Measurements from ENCODE around the gene BRD8.
A peak's percentile ranks its signal among the peaks of the same experiment; 100 is the strongest.

The BRD8 gene

GRCh38 chr5:138141734-138142133 lies 36.7 kb downstream of the BRD8 start:
- DNase-seq (ENCODE audit: low read depth), result no peak
- no peak for TF ChIP-seq CTCF (IDR thresholded peaks at IDR 0.05; ENCODE audit: low read depth, low read length, missing control alignments)
- H3K4me3 ChIP-seq (ENCODE audit: low read depth, low read length), result no peak overlapping the region

DNA sequence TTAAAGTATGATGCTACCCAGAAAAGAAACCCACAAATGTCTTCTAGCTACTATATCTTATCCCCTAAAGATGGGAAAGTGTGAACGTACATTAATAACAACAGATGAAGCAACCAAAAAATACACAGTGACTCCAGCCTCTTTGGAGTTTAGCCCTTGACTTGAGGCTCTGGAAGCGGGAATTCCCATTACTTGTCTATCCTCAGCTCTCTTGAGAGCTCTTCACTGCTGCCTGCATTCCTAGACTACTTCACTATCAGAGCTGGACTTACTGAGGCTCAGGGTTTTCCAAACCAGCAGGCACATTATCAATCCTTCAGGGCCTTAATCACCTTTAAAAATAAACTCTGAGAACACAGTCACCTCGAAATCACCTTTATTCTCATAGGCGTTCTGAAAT lies 38.2 kb downstream of the BRD8 start:
- H3K4me3 ChIP-seq (ENCODE audit: low read depth, low read length), result no peak overlapping the region
- no peak for TF ChIP-seq CTCF (IDR thresholded peaks at IDR 0.05; ENCODE audit: low read depth, low read length, missing control alignments)
- no peak for DNase-seq (ENCODE audit: low read depth)

DNA sequence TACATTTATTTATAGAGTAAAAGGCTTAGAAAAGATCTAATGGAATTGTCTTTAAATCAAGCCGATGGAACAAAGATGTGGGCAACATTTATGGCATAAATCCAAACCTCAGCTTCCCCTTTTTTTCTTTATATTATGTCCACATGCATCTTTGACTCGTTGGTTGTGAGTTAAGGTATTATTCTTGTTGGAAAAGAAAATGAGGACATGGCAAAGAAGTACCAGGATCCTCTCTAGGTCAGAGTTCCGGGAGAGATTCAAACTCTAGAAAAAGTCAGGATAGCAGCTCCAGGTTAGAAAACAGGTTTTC lies 38.7 kb downstream of the BRD8 start:
- TF ChIP-seq CTCF (IDR thresholded peaks at IDR 0.05; ENCODE audit: low read depth, low read length, missing control alignments), result no peak
- H3K4me3 ChIP-seq (ENCODE audit: low read depth, low read length), result no peak overlapping the region
- DNase-seq (ENCODE audit: low read depth), result no peak

DNA sequence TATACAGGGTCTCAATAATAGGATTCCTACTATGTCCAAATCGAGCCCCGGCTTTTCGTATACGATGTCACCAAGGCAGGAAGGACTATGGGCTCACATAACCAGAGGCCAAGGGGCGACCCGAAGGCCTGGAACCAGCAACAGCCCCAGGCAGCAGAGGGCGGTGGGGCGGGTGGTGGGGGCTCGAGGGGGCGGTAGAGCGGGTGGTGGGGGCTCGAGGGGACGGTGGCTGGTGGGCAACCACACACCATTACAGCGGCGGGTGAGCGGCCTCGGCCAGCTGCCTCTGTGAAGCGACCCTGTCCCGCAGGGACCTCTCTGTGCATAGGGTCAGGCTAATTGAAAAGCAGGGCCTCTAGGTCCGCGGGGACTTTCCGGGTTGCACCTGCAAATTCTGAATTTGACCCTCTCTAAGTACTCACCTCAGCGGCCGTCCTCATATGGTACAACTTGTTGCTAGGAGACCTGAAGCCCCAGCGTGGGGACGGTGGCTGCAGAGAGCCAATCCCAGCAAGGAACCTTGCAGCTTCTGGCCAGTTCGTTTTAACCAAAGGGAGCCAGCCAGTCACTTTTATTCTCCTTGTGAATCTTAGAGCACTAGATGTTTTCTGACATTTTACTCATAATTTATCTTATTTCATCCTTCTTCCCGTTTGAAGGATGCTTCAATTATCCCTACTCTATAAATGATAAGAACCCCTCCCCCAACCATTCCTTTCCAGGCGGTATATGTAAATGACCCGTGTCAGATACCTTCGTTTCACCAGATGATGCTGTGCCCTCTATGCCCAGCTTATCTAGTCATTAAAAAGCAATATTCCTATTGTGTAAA lies 39.3 kb downstream of the BRD8 start, which contains the start of gene NME5:
Gene NME5 (minus strand): TSS at position 480 of the 832 bp plus-strand sequence. CDS start 648 bp downstream, outside the sequence.
- peak within 1 kb of the TSS; percentile 41 for H3K4me3 ChIP-seq (ENCODE audit: low read depth, low read length)
- TF ChIP-seq CTCF (IDR thresholded peaks at IDR 0.05; ENCODE audit: low read depth, low read length, missing control alignments), result no peak
- no peak for DNase-seq (ENCODE audit: low read depth)

DNA sequence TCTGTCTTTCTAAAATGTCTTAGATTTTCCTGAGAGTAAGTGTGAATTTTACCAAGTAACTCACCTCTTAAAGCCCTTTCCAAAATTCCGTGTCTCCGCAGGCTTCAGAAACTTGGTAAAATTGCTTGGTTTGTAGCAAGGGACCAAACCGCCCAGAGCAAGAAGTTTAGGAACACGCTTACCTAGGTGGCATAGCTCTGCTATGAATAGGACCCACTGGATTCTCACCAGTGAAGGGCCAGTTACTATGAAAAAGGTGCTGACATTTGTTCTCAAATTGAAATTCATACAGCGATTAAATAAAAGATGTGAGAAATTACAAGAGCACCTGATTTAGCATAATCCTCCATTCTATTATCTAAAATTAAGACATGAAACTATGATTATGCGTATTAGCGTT lies 45.9 kb downstream of the BRD8 start:
- peak overlapping the region; percentile 42; the same call in 1 of the 2 replicates for H3K4me3 ChIP-seq (ENCODE audit: low read depth, low read length)
- no peak for TF ChIP-seq CTCF (IDR thresholded peaks at IDR 0.05; ENCODE audit: low read depth, low read length, missing control alignments)
- DNase-seq (ENCODE audit: low read depth), result no peak

GRCh38 chr5:138129347-138129746 lies 49.1 kb downstream of the BRD8 start:
- no peak for TF ChIP-seq CTCF (IDR thresholded peaks at IDR 0.05; ENCODE audit: low read depth, low read length, missing control alignments)
- H3K4me3 ChIP-seq (ENCODE audit: low read depth, low read length), result no peak overlapping the region
- no peak for DNase-seq (ENCODE audit: low read depth)

DNA sequence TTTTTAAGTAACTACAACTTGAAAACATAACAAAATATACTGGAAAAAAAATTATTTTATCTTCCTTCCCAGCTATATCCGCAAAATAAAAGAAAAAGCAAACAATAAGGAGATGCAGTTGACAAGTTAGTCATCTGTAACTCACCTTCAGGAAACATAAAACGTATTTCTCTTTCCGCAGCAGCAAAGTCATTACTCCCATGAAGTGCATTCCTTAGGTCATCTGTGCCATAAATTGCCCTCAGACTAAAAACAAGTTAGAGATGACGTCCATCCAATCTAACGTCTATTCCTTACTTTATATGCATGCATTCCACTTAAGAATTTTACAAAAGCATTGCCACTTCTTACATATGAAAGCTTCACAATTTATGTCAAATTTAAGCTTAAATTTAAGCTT lies 50.1 kb downstream of the BRD8 start:
- TF ChIP-seq CTCF (IDR thresholded peaks at IDR 0.05; ENCODE audit: low read depth, low read length, missing control alignments), result no peak
- DNase-seq (ENCODE audit: low read depth), result no peak

More for the DNA sequence above, 50.1 kb downstream of the BRD8 start:
- H3K4me3 ChIP-seq (ENCODE audit: low read depth, low read length), result no peak overlapping the region

Measured in GM12864 (cell line).